ENCODE measurements around the gene IL20.

IL20 gene

DNA sequence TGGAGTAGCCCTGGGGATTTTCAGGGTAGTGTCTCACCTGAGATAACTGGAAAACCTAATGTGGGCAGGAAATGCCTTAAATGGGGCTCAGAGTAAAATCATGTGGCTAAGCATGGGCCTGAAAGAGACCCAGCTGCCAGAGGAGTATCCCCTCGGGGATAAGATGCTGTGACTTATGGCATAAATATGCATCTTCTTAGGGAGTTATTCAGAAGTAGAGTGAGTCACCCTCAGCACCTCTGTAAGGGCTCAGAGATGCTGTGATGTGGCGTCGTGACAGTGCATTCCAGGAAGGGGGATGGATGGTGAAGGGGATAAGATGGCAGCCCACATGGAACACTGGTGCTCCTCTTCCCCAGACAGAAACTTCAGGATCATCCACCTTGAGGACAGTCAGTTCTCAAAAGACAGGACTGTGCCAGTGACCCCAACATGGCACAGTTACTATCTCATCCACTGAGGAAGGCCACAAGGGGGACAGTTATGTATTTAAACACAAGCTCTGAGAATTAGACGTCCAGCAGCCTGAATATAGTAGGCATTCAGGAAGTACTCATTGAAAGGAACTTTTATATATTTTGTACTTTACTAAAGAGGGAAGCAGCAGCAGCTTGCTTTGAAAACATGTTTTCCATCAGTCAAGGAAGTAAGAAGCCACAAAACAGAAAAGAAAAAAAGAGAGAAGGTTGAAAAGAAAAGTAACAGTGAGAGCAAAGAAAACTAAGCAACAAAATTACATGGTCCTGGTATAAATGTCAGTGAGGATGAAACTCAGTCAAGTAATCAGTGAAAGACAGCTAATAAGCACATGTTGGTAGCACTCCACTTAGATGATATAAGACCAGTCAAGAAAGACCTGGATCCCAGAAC, 40.1 kb downstream of the IL20 start:
- no peak for DNase-seq

DNA sequence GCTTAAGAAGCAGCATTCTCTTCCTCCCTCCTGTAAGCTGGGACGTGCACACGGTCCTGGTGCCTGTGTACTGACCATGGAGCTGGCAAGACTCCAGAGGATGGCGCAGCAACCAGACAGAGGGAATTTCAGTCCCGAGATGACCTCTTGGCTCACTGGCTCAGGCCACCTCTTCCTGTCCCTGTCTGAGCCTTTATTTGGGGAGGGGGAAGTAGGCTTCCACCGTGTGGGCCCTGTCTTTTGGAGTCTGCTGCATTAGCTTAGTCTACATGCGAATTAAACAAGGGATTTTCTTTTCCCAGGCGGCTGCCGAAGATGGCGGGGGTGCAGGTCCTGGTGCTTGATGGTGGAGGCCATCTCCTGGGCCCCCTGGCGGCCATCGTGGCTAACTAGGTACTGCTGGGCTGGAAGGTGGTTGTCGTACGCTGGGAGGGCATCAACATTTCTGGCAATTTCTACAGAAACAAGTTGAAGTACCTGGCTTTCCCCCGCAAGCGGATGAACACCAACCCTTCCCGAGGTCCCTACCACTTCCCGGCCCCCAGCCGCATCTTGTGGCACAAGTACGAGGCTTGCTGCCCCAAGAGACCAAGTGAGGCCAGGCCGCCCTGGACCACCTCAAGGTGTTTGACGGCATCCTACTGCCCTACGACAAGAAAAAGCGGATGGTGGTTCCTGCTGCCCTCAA, 42.0 kb downstream of the IL20 start:
- no peak for DNase-seq

DNA sequence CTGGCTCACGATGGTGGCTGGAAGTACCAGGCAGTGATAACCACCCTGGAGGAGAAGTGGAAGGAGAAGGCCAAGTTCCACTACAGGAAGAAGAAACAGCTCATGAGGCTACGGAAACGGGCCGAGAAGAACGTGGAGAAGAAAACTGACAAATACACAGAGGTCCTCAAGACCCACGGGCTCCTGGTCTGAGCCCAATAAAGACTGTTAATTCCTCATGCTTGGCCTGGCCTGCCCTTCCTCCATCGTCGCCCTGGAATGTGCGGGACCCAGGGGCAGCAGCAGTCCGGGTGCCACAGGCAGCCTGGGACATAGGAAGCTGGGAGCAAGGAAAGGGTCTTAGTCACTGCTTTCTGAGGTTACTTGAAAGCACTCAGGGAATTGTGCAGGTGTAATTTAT, 42.6 kb downstream of the IL20 start:
- no peak for DNase-seq

DNA sequence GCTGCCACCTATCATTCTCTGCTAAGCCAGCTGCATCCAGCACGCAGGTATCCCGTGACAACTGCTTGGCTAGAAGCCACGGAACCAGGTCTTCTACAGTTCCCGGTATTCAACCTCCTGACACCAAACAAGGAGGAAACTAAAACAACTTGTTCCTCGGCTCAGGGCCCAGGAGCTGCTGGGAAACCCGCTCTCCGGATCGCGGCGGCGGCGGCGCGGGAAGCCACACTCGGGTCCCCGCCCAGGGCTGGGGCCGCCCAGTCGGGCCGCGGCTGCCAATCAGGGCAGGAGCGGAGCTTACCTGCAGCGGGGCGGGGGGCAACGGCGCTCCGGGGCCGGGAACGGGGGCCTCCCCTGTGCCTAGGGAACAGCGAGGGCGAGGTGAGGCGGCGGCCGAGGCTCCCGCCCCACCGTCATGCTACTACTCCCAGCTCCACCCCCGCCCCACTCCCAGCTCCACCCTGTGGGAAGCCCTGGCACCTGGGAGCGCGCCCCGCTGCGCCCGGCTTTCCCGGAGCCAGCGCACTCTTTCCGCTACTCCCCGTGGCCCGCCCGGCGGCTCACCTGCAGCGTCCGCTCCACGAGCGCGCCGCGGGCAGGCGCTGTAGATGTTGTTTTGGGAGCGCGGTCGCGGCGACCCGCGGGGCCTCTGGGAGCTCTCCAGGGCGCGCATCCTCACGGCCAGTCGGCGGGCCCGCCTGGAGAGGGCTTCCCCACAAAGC, 43.9 kb downstream of the IL20 start:
- DNase-seq, result no peak

DNA sequence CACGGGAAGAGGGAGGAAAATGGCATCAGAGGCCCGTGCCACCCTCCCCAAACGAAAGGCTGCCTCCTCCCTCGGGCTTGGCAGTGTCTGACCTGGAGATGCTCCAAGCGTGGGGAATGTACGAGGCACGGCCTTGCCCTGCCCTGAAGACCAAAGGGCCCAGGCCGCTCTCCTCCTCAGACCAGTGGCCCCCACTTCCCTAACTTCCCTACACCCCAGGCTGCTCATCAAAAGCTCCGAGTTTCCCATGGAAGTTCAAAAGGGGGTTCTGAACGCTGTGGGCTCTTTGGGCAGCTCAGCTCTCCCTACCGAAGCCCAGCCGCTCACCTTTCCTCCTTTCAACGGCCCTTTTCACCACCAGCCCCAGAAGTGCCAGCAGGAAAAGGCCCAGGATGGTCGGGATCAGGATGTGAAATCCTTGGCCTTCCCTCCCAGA, 44.5 kb downstream of the IL20 start:
- no peak for DNase-seq

DNA sequence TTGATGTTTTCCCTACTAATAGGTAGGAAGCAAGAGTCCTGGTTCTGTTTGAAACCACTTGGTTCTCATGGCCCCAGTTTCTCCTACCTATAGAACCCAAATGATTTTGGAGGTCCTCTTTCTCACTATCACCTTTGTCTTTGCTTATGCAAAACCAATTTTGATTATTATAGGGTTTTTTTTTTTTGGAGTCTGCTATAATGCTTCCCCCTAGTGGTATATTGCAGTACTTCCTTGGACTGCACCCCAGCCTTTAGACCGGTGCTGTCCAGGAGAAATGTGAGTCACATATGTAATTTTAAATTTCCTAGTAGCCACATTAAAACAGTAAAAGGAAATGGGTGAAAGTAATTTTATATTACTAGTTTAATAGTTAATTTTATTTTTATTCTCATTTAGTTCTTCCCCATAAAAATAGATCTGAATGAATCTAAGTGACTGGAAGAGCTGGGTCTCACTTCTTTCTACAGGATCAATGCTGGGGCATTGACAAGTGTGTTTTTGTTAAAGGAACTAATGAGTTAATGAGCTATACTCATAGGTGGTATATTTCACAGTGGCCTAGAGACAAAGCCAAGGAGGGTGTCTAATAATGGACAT, 45.7 kb downstream of the IL20 start:
- DNase-seq, result peak; percentile 71

DNA sequence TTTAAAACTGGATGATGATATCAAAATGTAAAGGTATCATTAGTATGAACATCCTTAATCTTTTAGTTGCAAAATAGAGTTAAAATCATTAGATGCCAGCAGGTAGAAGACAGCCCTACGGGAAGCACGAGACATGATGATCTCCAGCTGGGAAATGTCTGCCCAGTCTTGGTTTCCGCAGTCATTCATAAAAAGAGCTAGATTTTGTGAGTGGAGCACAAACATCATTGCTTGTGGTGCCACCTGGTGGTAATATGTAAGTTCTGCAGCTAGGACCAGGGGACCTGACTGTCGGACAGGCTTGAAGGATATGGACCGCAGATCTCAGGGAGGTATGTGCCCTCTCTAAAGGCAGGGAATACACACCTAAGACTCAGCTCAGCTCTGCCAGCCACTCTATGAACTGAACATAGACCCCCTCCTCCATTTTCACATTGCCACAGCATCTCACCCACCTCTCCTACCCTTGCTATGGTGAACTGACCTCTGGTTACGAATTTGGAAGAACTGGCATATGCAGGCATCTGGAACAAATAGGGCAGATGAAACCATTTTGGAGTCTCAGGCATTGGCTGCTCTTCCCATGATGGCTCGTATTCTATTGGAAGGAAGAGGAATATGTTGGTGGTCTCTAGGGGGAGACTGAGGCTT, 47.1 kb downstream of the IL20 start:
- peak; percentile 92 for DNase-seq

DNA sequence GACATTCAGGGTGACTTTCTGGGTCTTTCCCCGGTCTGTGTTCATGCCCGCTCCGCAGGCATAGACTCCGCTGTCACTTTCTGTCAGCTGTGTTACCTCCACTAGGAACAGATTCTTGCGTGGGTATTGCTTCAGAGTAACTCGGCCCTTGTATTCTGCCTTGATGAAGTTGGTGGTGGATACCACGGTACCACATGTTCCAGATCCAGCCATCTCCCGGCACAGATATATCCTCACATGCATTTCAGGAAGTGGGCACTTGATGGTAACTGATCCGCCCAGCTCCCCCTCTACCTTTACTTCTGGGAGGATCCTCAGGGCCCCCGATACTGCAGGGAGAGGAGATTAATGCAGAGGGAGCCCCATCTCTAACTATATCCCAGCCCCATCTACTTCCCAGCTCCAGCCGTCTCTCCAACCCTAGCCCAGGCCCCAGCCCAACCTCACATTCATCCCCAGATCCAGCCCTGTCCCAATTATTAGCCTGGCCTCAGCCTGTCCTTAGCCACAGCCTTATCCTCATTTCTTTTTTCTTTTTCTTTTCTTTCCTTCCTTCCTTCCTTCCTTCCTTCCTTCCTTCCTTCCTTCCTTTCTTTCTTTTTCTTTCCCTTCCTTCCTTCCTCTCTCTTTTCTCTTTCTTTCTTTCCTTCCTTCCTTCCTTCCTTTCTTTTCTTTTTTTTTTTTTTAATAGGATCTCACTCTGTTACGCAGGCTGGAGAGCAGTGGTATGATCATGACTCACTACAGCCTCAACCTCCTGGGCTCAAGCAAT, 48.5 kb downstream of the IL20 start:
- no peak for DNase-seq

DNA sequence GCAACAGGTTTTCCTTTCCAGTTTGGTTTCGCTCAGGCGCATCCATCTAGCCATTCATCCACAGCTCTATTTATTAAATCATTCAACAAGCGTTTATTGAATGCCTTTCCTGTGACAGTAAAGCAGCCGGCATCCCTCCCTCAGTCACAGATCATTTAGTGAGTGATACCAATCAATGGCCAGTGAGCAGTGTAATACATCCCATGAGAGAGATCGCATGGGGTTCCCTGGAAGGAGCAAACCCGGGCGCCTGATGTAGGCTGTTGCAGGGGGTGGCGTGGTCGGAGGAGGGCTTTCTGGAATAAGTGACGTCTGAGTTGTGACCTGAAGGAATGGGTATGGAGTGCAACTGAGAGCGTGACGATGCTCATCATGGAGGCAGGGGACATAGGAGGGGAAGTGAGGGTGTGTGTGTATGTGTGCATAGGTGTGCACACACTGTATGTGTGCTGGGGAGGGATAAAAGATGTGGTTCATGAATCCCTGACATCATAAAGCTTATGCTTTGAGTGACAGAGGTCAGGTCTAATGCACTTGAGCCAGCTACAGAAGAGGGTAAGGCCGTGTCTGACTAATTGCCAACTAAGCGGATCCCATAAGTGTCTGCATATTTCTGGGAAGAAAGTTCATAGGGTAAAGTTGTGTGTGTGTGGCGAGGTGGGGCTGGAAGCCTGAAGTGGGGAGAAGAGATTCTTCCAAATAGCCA, 49.8 kb downstream of the IL20 start:
- no peak for DNase-seq

DNA sequence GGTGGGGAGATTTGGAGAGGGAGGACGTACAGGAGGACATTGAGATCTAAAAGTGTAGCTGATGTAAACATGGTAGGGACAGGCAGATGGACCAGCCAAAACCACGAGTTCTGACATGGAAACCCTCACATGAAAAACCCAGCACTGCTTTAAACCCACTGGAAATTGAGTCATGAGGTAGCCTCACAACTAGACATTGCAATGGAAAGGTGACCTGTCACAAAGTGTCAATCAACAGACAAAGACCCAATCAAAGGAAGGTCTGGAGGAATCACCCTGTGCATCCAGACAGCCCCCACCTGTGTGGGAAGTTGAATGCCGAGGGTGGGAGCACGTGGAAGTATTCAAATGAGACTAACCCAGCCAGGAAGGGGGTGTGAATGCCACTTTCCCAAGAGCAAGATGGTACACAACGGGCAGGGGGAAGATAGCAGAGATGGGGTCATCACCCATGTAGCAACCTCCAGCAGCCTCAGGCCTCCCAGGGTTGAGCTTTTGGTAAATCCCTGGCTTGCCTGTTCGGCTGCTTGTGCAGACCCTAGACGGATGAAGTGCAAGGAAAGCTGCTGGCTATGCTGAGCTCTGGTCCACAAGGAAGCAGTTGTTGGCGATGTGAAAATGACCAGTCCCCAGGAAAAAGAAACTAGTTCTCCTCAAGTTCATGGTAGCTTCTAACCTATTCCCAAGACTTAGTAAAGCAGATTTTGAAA, 50.7 kb downstream of the IL20 start:
- no peak for DNase-seq

DNA sequence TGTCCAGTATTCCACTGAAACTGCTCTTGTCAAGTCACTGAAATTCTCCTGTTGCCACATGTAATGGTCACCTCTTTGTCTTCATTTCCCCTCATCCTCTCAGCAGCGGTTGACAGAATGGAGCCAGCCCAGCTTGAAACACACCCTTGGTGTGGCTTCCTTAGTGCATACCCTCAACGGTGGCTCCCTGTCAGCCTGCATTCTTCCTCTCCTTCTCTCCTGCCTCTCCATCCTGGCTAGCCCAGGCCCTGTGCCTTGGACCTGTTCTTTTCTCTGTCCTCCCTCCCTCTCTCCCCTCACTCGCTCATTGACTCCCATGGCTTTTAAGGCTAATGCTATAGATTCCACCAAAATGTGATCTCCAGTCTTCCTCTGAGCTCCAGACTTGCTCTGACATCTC, 52.7 kb downstream of the IL20 start:
- DNase-seq, result no peak

All from suppressor macrophage treated with lipopolysaccharide for 4 hours (primary cell).